K562 (cell line): ENCODE data around the gene CERS6. TPM values are rescaled to one million over a fixed set of nuclear protein-coding genes. Genes with fewer than 3 reads are reported as not detected.

Experiments used
- CHD2 ChIP-seq: IDR thresholded peaks from 2 replicates; pipeline ENCODE4 v1.6.1; 2011; ENCODE audit warnings: low read depth, low read length
- CREB1 ChIP-seq, 2 experiments: sonication (generic) in 1 of 2; formaldehyde crosslinking in 1 of 2; IDR thresholded peaks; 2 replicates each; pipeline versions ENCODE4 v1.6.1 to v1.8.0; 2012 to 2022; ENCODE audit warnings: inconsistent platforms in 1 of 2, mild to moderate bottlenecking in 1 of 2, missing genetic modification reagents in 1 of 2, moderate library complexity in 1 of 2
- CREB3L1 ChIP-seq: fragments of 450-650 bp; IDR thresholded peaks from 2 replicates; pipeline ENCODE4 v1.6.1; 2014; ENCODE audit warnings: low read depth, mild to moderate bottlenecking, moderate library complexity, borderline replicate concordance
- CREBBP ChIP-seq: IDR thresholded peaks from one replicate; pipeline ENCODE4 v1.6.1; 2012; ENCODE audit warnings: low read depth, mild to moderate bottlenecking, control low read depth, inconsistent platforms, low read length
- EGR1 ChIP-seq: fragments of 450-650 bp; conservative IDR thresholded peaks from 2 replicates; pipeline ENCODE4 v1.6.1; 2017; ENCODE audit warnings: mild to moderate bottlenecking
- ELF2 ChIP-seq: fragments of 250-450 bp; sonication (Bioruptor Pico); IDR thresholded peaks from 2 replicates; pipeline ENCODE4 v1.5.0; 2021; ENCODE audit warnings: mild to moderate bottlenecking
- EP400 ChIP-seq: fragments of 450-650 bp; IDR thresholded peaks from 2 replicates; pipeline ENCODE4 v1.6.1; 2017; ENCODE audit warnings: antibody characterized with exemption, mild to moderate bottlenecking, moderate library complexity
- GATAD2A ChIP-seq: fragments of 450-650 bp; IDR thresholded peaks from 2 replicates; pipeline ENCODE4 v1.6.1; 2017
- HMBOX1 ChIP-seq: sonication (generic); IDR thresholded peaks from 2 replicates; pipeline ENCODE4 v1.6.1; 2016
- KLF6 ChIP-seq: fragments of 250-450 bp; sonication (Bioruptor Pico); IDR thresholded peaks from 2 replicates; pipeline ENCODE4 v1.4.0; 2020; ENCODE audit warnings: mild to moderate bottlenecking, moderate library complexity, borderline replicate concordance
- NR2C1 ChIP-seq, 2 experiments: fragments of 450-650 bp; IDR thresholded peaks; 2 replicates each; pipeline ENCODE4 v1.6.1; 2017; ENCODE audit warnings: mild to moderate bottlenecking in 2 of 2, antibody characterized with exemption in 1 of 2, inconsistent platforms in 1 of 2, missing compliant biosample characterization in 1 of 2, missing genetic modification characterization in 1 of 2
- PTBP1 ChIP-seq: fragments of 200-400 bp; formaldehyde crosslinking; IDR thresholded peaks from 2 replicates; pipeline ENCODE4 v1.6.1; 2017; ENCODE audit warnings: low read depth, low read length
- RBM22 ChIP-seq: fragments of 200-400 bp; formaldehyde crosslinking; IDR thresholded peaks from 2 replicates; pipeline ENCODE4 v1.6.1; 2018; ENCODE audit warnings: low read length, low read depth; ENCODE audit not compliant: poor library complexity, severe bottlenecking
- SRSF1 ChIP-seq: fragments of 200-400 bp; formaldehyde crosslinking; IDR thresholded peaks from 2 replicates; pipeline ENCODE4 v1.6.1; 2017; ENCODE audit warnings: mild to moderate bottlenecking, low read depth, low read length, moderate library complexity
- SRSF3 ChIP-seq: fragments of 200-400 bp; formaldehyde crosslinking; IDR thresholded peaks from 2 replicates; pipeline ENCODE4 v1.6.1; 2016; ENCODE audit warnings: mild to moderate bottlenecking, low read length, moderate library complexity; ENCODE audit not compliant: insufficient read depth
- TAF1 ChIP-seq: IDR thresholded peaks from 2 replicates; pipeline ENCODE4 v1.6.1; 2011; ENCODE audit warnings: mild to moderate bottlenecking, low read length, moderate library complexity; ENCODE audit not compliant: insufficient read depth, control insufficient read depth, severe bottlenecking; ENCODE audit errors: extremely low read depth
- TAF7 ChIP-seq: fragments of 450-650 bp; IDR thresholded peaks from 2 replicates; pipeline ENCODE4 v1.6.1; 2016; ENCODE audit warnings: missing genetic modification characterization, missing compliant biosample characterization
- ZNF263 ChIP-seq: sonication (generic); formaldehyde crosslinking; IDR thresholded peaks from 2 replicates; pipeline ENCODE4 v1.8.0; 2022; ENCODE audit warnings: mild to moderate bottlenecking, missing genetic modification reagents, borderline replicate concordance
- ZNF3 ChIP-seq: fragments of 250-450 bp; sonication (Bioruptor Pico); IDR thresholded peaks from 2 replicates; pipeline ENCODE4 v1.5.0; 2021; ENCODE audit warnings: mild to moderate bottlenecking, moderate library complexity
- ZNF384 ChIP-seq: IDR thresholded peaks from 2 replicates; pipeline ENCODE4 v1.6.1; 2012; ENCODE audit warnings: low read depth, low read length, improper control_type of control experiment
- polyA plus RNA-seq, 8 experiments: library from polyadenylated mRNA; depleted of rRNA in 4 of 8; stranded (reverse) in 5 of 8; unstranded in 3 of 8; fragments of >200 nt; fragmentation: Nextera tagmentation in 2 of 8; fragmentation: Illumina TruSeq in 1 of 8; extraction: Ambion mirVana in 2 of 8; extraction: Trizol in 1 of 8; gene quantifications; 2 replicates each; pipeline versions ENCODE4 v1.2.1 to v1.2.3, GENCODE V29; 2011 to 2014; ENCODE audit warnings: inconsistent platforms in 1 of 8, missing spikeins in 1 of 8
- total RNA-seq, 7 experiments: library from RNA; depleted of rRNA in 6 of 7; stranded (reverse); fragments of >200 nt in 6 of 7; fragmentation: Illumina TruSeq in 2 of 7; extraction: Trizol in 2 of 7; gene quantifications; 2 replicates each; pipeline versions ENCODE4 v1.2.1 to v1.2.3, GENCODE V29; 2011 to 2021; ENCODE audit warnings: low replicate concordance in 1 of 7
- TF ChIP-seq, protein P1 (sequence below): fragments of 250-450 bp; sonication (Bioruptor Pico); IDR thresholded peaks from 2 replicates; pipeline ENCODE4 v1.4.0; 2020
- TF ChIP-seq, protein P2 (sequence below): sonication (generic); formaldehyde crosslinking; IDR thresholded peaks from 2 replicates; pipeline ENCODE4 v1.8.1; 2023; ENCODE audit warnings: mild to moderate bottlenecking, missing genetic modification reagents, moderate library complexity

The CERS6 gene
- total and polyA plus RNA-seq, 9 of the 15 experiments (the other 6 are each of a cell fraction or from before 2014, with no cell fraction given), result 1.6 to 13.6 (median 11.4) TPM

- TF ChIP-seq TAF1 (peak; percentile 22), SRSF3 (no peak), PTBP1 (no peak), CREB1 (IDR thresholded peaks at IDR 0.05) (peak; percentile 75; the same call in 1 of the 2 replicates), CREB1 (CRISPR knock-in tag; IDR thresholded peaks at IDR 0.05) (no peak), CHD2 (no peak), ZNF3 (CRISPR knock-in tag) (no peak), NR2C1 (IDR thresholded peaks at IDR 0.05) (no peak), NR2C1 (tag; IDR thresholded peaks at IDR 0.05) (no peak), RBM22 (no peak), GATAD2A (0 out of 2 replicates have a peak, but pooled peaks have one; percentile 54), EGR1 (no peak), CREB3L1 (no peak), HMBOX1 (0 out of 2 replicates have a peak, but pooled peaks have one; percentile 32), SRSF1 (no peak), ELF2 (CRISPR knock-in tag) (no peak), TAF7 (no peak), CREBBP (no peak), KLF6 (CRISPR knock-in tag) (peak; percentile 8; the same call in 1 of the 2 replicates), EP400 (peak; percentile 50), ZNF384 (no peak), ZNF263 (CRISPR knock-in tag) (peak; percentile 12; the same call in 1 of the 2 replicates)
- TF ChIP-seq, protein P1, sequence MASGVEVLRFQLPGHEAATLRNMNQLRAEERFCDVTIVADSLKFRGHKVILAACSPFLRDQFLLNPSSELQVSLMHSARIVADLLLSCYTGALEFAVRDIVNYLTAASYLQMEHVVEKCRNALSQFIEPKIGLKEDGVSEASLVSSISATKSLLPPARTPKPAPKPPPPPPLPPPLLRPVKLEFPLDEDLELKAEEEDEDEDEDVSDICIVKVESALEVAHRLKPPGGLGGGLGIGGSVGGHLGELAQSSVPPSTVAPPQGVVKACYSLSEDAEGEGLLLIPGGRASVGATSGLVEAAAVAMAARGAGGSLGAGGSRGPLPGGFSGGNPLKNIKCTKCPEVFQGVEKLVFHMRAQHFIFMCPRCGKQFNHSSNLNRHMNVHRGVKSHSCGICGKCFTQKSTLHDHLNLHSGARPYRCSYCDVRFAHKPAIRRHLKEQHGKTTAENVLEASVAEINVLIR (CRISPR knock-in tag), result peak; percentile 45; the same call in 1 of the 2 replicates
- TF ChIP-seq, protein P2, sequence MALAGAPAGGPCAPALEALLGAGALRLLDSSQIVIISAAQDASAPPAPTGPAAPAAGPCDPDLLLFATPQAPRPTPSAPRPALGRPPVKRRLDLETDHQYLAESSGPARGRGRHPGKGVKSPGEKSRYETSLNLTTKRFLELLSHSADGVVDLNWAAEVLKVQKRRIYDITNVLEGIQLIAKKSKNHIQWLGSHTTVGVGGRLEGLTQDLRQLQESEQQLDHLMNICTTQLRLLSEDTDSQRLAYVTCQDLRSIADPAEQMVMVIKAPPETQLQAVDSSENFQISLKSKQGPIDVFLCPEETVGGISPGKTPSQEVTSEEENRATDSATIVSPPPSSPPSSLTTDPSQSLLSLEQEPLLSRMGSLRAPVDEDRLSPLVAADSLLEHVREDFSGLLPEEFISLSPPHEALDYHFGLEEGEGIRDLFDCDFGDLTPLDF, result no peak
These were observed 347.0 kb downstream of the CERS6 start (continued) for GRCh38 chr2:168802859-168803725.
